Measurements from ENCODE around the gene PLXNA4.

- TF ChIP-seq SP1 (CRISPR knock-in tag; conservative IDR thresholded peaks at IDR 0.05) (no peak), CTCF (IDR thresholded peaks at IDR 0.05) (no peak), IRF2 (CRISPR knock-in tag; IDR thresholded peaks at IDR 0.05; ENCODE audit: borderline replicate concordance, low read depth) (no peak), ZNF423 (CRISPR knock-in tag; IDR thresholded peaks at IDR 0.05) (no peak)
- TF ChIP-seq, protein P1, sequence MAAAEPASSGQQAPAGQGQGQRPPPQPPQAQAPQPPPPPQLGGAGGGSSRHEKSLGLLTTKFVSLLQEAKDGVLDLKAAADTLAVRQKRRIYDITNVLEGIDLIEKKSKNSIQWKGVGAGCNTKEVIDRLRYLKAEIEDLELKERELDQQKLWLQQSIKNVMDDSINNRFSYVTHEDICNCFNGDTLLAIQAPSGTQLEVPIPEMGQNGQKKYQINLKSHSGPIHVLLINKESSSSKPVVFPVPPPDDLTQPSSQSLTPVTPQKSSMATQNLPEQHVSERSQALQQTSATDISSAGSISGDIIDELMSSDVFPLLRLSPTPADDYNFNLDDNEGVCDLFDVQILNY (CRISPR knock-in tag; IDR thresholded peaks at IDR 0.05): no peak
Measured at GRCh38 chr7:132412435-132412834, 163.8 kb downstream of the PLXNA4 start.

Data from WTC11 (cell line).